Endodermal cell (in vitro differentiated cells): ENCODE measurements around the gene CDK12. TPM values are rescaled to one million over a fixed set of nuclear protein-coding genes. Genes with fewer than 3 reads are reported as not detected.
"Not testable (repeated sequence)": the region's sequence is repeated elsewhere in the genome, so short reads cannot be mapped to it uniquely, and the experiment has no call there.

Source experiments
- DNase-seq: peaks from one replicate; pipeline ENCODE4 v3.0.0-alpha.2; 2017
- H3K27ac ChIP-seq: 2 replicates; pipeline ENCODE4 v1.5.1; 2013; ENCODE audit warnings: mild to moderate bottlenecking, low read depth, low read length, moderate library complexity
- H3K27me3 ChIP-seq: 2 replicates; pipeline ENCODE4 v1.6.1; 2013; ENCODE audit warnings: mild to moderate bottlenecking, low read length, moderate library complexity; ENCODE audit not compliant: insufficient read depth, control insufficient read depth, poor library complexity, severe bottlenecking
- H3K36me3 ChIP-seq: 2 replicates; pipeline ENCODE4 v1.7.0; 2013; ENCODE audit warnings: mild to moderate bottlenecking, low read length, moderate library complexity; ENCODE audit not compliant: control insufficient read depth, insufficient read depth
- H3K4me1 ChIP-seq: one replicate; pipeline ENCODE4 v1.7.0; 2013; ENCODE audit warnings: low read length; ENCODE audit not compliant: control insufficient read depth, insufficient read depth
- H3K4me3 ChIP-seq: 2 replicates; pipeline ENCODE4 v1.5.1; 2013; ENCODE audit warnings: mild to moderate bottlenecking, low read length, moderate library complexity
- H3K9ac ChIP-seq: 2 replicates; pipeline ENCODE4 v1.6.1; 2013; ENCODE audit warnings: mild to moderate bottlenecking, low read length, moderate library complexity; ENCODE audit not compliant: poor library complexity, severe bottlenecking; ENCODE audit errors: extremely low read depth
- H3K9me3 ChIP-seq: 2 replicates; pipeline ENCODE4 v1.6.1; 2013; ENCODE audit warnings: mild to moderate bottlenecking, low read length, moderate library complexity; ENCODE audit not compliant: control insufficient read depth
- H3K27ac Mint-ChIP-seq: 2 replicates; pipeline ENCODE4 v1.8.0; 2020; ENCODE audit warnings: mixed read lengths
- H3K27me3 Mint-ChIP-seq: 2 replicates; pipeline ENCODE4 v1.8.0; 2021; ENCODE audit warnings: mild to moderate bottlenecking, mixed read lengths; ENCODE audit not compliant: insufficient read depth
- H3K36me3 Mint-ChIP-seq: 2 replicates; pipeline ENCODE4 v1.8.0; 2020; ENCODE audit warnings: low read depth, mixed read lengths
- H3K4me1 Mint-ChIP-seq: 2 replicates; pipeline ENCODE4 v1.8.0; 2020; ENCODE audit warnings: mixed read lengths
- H3K4me3 Mint-ChIP-seq: 2 replicates; pipeline ENCODE4 v1.8.0; 2020; ENCODE audit warnings: mild to moderate bottlenecking, moderate library complexity, mixed read lengths
- H3K9me3 Mint-ChIP-seq: 2 replicates; pipeline ENCODE4 v1.8.0; 2020; ENCODE audit warnings: mild to moderate bottlenecking, mixed read lengths
- WGBS, 2 experiments: methylation state at CpG; one replicate each; pipeline versions ENCODE4 v1.1.5 to v1.1.7; 2013; ENCODE audit warnings: missing lambda C conversion rate in 2 of 2, mixed read lengths in 1 of 2; ENCODE audit not compliant: insufficient coverage in 1 of 2, insufficient read length in 1 of 2; 5-methylcytosine and 5-hydroxymethylcytosine counted together
- total RNA-seq, 2 donors: library from RNA; stranded (reverse); fragmentation: NEBNext Ultra II Directional in 1 of 2; extraction: Animal tissue kit (Norgen Biotek cat#: 25700) in 1 of 2; gene quantifications; 2 replicates in 1 of 2; 3 replicates in 1 of 2; pipeline ENCODE4 v1.2.1, GENCODE V29; 2021
- TF ChIP-seq, protein P1 (sequence below): fragments of 200-600 bp; sonication (generic); conservative IDR thresholded peaks from 2 replicates; pipeline ENCODE4 v1.5.0; 2021; ENCODE audit warnings: antibody characterized with exemption, mild to moderate bottlenecking

Gene CDK12
- total RNA-seq, 2 donors from 2014 or later = 62.8 to 70.2 TPM

DNA sequence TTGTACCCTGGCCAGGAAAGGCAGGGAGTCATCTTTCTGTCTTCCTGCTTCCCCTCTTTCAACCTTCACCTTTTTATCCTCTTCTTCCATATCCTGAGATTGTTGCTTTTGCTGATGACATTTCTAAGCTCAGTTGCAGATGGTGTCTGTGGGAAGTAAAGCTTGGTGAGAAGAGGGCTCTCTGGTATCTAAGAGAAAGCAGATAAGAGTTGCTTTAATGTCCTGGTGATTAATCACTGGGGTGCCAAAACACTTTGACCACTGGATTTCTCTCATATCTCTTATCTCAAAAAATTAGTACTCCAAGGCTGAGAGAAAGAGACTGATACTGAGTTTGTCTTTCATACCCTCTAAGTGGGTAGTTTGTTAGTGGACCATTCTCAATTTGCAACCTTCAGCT lies 75.2 kb downstream of the CDK12 start:
- Histone ChIP-seq H3K4me3 (no peak overlapping the region), H3K4me1 (peaks cover 12% of the 10 kb centered on the region), H3K27ac (no peak overlapping the region), H3K36me3 (peaks cover 19% of the 10 kb centered on the region), H3K9me3 (no peaks in the 10 kb centered on the region), H3K9ac (no peak overlapping the region), H3K27me3 (no peaks in the 10 kb centered on the region)
- TF ChIP-seq, protein P1, sequence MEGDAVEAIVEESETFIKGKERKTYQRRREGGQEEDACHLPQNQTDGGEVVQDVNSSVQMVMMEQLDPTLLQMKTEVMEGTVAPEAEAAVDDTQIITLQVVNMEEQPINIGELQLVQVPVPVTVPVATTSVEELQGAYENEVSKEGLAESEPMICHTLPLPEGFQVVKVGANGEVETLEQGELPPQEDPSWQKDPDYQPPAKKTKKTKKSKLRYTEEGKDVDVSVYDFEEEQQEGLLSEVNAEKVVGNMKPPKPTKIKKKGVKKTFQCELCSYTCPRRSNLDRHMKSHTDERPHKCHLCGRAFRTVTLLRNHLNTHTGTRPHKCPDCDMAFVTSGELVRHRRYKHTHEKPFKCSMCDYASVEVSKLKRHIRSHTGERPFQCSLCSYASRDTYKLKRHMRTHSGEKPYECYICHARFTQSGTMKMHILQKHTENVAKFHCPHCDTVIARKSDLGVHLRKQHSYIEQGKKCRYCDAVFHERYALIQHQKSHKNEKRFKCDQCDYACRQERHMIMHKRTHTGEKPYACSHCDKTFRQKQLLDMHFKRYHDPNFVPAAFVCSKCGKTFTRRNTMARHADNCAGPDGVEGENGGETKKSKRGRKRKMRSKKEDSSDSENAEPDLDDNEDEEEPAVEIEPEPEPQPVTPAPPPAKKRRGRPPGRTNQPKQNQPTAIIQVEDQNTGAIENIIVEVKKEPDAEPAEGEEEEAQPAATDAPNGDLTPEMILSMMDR = no peak
- Mint-ChIP-seq H3K4me3 (no peak overlapping the region), H3K36me3 (peaks cover 10% of the 10 kb centered on the region), H3K4me1 (peaks cover 22% of the 10 kb centered on the region), H3K27me3 (no peaks in the 10 kb centered on the region), H3K27ac (no peak overlapping the region), H3K9me3 (no peaks in the 10 kb centered on the region)
- DNase-seq = no peak

GRCh38 chr17:39537364-39537763 lies 76.1 kb downstream of the CDK12 start:
- 94% methylated on average over 2 of the region's 2 CpGs; no CpG with 5 or more reads in 1 of the 2 experiments for whole genome bisulfite sequencing, 2 experiments
- not testable (repeated sequence) for H3K4me3 ChIP-seq, H3K9ac ChIP-seq, H3K27ac Mint-ChIP-seq, H3K36me3 Mint-ChIP-seq, DNase-seq, H3K4me3 Mint-ChIP-seq, H3K36me3 ChIP-seq, H3K27ac ChIP-seq, H3K9me3 Mint-ChIP-seq, H3K9me3 ChIP-seq, H3K27me3 Mint-ChIP-seq, H3K27me3 ChIP-seq
- H3K4me1 ChIP-seq = peaks cover 12% of the 10 kb centered on the region
- H3K4me1 Mint-ChIP-seq = peaks cover 22% of the 10 kb centered on the region

GRCh38 chr17:39538866-39539265 lies 77.6 kb downstream of the CDK12 start:
- Histone ChIP-seq H3K4me3 (no peak overlapping the region), H3K9ac (no peak overlapping the region), H3K27me3 (no peaks in the 10 kb centered on the region), H3K27ac (no peak overlapping the region), H3K9me3 (no peaks in the 10 kb centered on the region), H3K36me3 (no peaks in the 10 kb centered on the region), H3K4me1 (peaks cover 12% of the 10 kb centered on the region)
- no peak for DNase-seq
- H3K27me3 Mint-ChIP-seq = no peaks in the 10 kb centered on the region
- TF ChIP-seq, protein P1 = no peak
- H3K4me3 Mint-ChIP-seq = no peak overlapping the region
- WGBS, 2 experiments = 60% methylated on average over 1 of the region's 3 CpGs; no CpG with 5 or more reads in 1 of the 2 experiments
- H3K36me3 Mint-ChIP-seq = no peaks in the 10 kb centered on the region
- H3K4me1 Mint-ChIP-seq = peaks cover 22% of the 10 kb centered on the region
- no peaks in the 10 kb centered on the region for H3K9me3 Mint-ChIP-seq
- H3K27ac Mint-ChIP-seq = no peak overlapping the region

GRCh38 chr17:39540611-39541010 lies 79.3 kb downstream of the CDK12 start:
- no peak overlapping the region for H3K27ac ChIP-seq
- no peaks in the 10 kb centered on the region for H3K9me3 ChIP-seq
- WGBS, 2 experiments = 91 to 97% methylated on average over 6 to 9 of the region's 9 CpGs
- H3K4me1 Mint-ChIP-seq = peaks cover 18% of the 10 kb centered on the region
- no peak overlapping the region for H3K27ac Mint-ChIP-seq
- H3K27me3 Mint-ChIP-seq = no peaks in the 10 kb centered on the region
- H3K27me3 ChIP-seq = no peaks in the 10 kb centered on the region
- DNase-seq = no peak
- no peak overlapping the region for H3K9ac ChIP-seq
- no peak overlapping the region for H3K4me3 Mint-ChIP-seq
- H3K9me3 Mint-ChIP-seq = no peaks in the 10 kb centered on the region
- H3K36me3 Mint-ChIP-seq = peaks cover 2% of the 10 kb centered on the region
- peaks cover 8% of the 10 kb centered on the region for H3K4me1 ChIP-seq
- TF ChIP-seq, protein P1 = no peak
- no peaks in the 10 kb centered on the region for H3K36me3 ChIP-seq
- no peak overlapping the region for H3K4me3 ChIP-seq
